ENCODE measurements around the gene RAC3. TPM values are rescaled to one million over a fixed set of nuclear protein-coding genes. Genes with fewer than 3 reads are reported as not detected.

Gene RAC3
- total and polyA plus RNA-seq, 9 of the 15 experiments (the other 6 are each of a cell fraction or from before 2014, with no cell fraction given): 0.23 to 292 (median 118) TPM

GRCh38 chr17:82056729-82057621 lies 25.5 kb downstream of the RAC3 start (continued):
- TF ChIP-seq RBM22 (IDR thresholded peaks at IDR 0.05; ENCODE audit: low read depth, low read length, poor library complexity, severe bottlenecking): peak; percentile 92
- TF ChIP-seq SNRNP70 (optimal IDR thresholded peaks at IDR 0.05; ENCODE audit: low read depth, low read length): peak; percentile 61
- no peak for TF ChIP-seq FOXP1 (CRISPR knock-in tag; IDR thresholded peaks at IDR 0.05)
- no peak for TF ChIP-seq ILK (tag; IDR thresholded peaks at IDR 0.05; ENCODE audit: borderline replicate concordance, low read depth)
- TF ChIP-seq, protein P1, sequence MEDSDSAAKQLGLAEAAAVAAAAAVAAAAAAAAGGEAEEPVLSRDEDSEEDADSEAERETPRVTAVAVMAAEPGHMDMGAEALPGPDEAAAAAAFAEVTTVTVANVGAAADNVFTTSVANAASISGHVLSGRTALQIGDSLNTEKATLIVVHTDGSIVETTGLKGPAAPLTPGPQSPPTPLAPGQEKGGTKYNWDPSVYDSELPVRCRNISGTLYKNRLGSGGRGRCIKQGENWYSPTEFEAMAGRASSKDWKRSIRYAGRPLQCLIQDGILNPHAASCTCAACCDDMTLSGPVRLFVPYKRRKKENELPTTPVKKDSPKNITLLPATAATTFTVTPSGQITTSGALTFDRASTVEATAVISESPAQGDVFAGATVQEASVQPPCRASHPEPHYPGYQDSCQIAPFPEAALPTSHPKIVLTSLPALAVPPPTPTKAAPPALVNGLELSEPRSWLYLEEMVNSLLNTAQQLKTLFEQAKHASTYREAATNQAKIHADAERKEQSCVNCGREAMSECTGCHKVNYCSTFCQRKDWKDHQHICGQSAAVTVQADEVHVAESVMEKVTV (CRISPR knock-in tag; IDR thresholded peaks at IDR 0.05): no peak
- no peak for TF ChIP-seq STAT5B (CRISPR knock-in tag; IDR thresholded peaks at IDR 0.05)
- no peak for TF ChIP-seq MAFK (IDR thresholded peaks at IDR 0.05; ENCODE audit: low read length)
- TF ChIP-seq FUS (optimal IDR thresholded peaks at IDR 0.05; ENCODE audit: low read depth, low read length): no peak
- TF ChIP-seq COPS2 (conservative IDR thresholded peaks at IDR 0.05): no peak
- TF ChIP-seq POLR2B (IDR thresholded peaks at IDR 0.05; ENCODE audit: low read depth, partially characterized antibody): peak; percentile 24
- no peak for TF ChIP-seq ZNF184 (CRISPR knock-in tag; IDR thresholded peaks at IDR 0.05)
- no peak for TF ChIP-seq ZNF518B (CRISPR knock-in tag; IDR thresholded peaks at IDR 0.05)
- TF ChIP-seq POLR2A (conservative IDR thresholded peaks at IDR 0.05): peak; percentile 55
- TF ChIP-seq SETDB1 (IDR thresholded peaks at IDR 0.05; ENCODE audit: low read length): no peak

Data from K562 (cell line).